ENCODE results near the gene AKNAD1.
A peak's percentile ranks its signal among the peaks of the same experiment; 100 is the strongest.
"Not testable (repeated sequence)": the region's sequence is repeated elsewhere in the genome, so short reads cannot be mapped to it uniquely, and the experiment has no call there.

Gene AKNAD1, protein sequence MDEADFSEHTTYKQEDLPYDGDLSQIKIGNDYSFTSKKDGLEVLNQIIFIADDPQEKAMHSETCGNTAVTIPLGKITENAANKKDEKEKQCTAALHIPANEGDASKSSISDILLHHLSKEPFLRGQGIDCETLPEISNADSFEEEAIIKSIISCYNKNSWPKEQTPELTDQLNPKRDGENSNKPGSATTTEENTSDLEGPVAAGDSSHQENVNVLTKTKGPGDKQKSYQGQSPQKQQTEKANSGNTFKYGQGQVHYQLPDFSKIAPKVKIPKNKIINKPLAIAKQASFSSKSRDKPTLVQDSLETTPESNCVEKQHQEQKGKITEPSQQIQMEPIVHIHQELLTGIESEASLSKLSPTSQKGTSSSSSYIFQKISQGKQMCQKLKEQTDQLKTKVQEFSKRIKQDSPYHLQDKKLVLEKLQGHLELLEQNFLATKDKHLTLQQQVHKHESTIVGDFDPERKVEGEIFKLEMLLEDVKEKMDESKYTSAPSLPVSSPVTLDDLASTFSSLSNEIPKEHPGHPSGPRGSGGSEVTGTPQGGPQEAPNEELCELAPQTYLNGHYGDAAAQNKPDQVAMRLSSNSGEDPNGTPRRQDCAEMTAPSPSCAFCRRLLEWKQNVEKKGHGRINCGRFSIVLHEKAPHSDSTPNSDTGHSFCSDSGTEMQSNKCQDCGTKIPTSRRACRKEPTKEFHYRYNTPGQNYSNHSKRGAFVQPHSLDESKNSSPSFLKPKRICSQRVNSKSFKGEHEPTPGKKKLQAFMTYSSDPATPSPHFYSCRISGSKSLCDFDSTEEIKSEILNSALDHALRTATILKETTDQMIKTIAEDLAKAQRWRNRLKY

GRCh38 chr1:108856994-108857393 lies at the start of gene AKNAD1:
Gene AKNAD1, minus strand, starts transcription at chr1:108857094. Its CDS starts 4,430 bp downstream, at chr1:108852664.
- DNase-seq (ENCODE audit: low read depth) = no peak

- no peak for DNase-seq (ENCODE audit: low read depth)
Measured at GRCh38 chr1:108901106-108901505, 44.2 kb upstream of the AKNAD1 start.

- DNase-seq (ENCODE audit: low read depth) = peak; percentile 16
Measured at GRCh38 chr1:108897865-108898720, 41.2 kb upstream of the AKNAD1 start.

GRCh38 chr1:108896146-108897145 lies 39.6 kb upstream of the AKNAD1 start:
- DNase-seq (ENCODE audit: low read depth) = no peak

GRCh38 chr1:108893141-108893530 lies 36.2 kb upstream of the AKNAD1 start:
- DNase-seq (ENCODE audit: low read depth) = no peak

DNA sequence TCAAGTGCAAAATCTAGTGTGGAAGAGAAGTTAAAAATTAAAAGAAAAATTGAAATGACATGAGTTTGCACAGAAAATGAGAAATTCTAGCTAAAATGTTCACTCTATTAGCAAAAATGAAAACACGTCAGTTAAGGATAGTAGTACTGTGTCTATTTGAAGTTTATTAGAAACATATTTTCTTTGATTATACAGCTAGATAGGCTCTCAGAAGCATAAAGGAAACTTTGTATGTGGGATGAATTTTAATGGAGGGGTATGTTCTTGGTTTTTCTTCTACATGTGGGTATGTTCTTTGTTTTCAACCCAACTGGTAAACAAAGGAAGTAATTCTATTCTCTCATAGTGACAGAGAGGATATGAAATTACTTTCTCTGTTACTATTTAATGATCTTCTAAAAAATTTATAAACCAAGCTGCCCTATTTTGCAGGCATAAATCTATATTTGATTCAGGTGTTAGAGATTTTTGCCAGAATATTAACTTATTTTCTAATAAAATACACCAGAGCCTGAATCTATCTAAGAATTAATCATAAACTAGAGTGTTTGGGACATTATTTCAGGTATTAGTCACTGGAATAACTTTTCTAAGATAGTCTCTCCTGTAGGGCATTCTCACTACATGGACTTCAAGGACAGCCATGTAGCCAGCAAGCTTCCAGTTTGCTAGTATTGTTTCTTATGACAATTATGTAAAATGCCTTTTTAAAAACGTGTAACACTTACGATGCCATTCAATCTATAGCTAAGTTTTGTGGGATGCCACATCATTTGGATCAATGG lies 35.7 kb upstream of the AKNAD1 start:
- DNase-seq (ENCODE audit: low read depth) = no peak

- DNase-seq (ENCODE audit: low read depth) = no peak
Measured at GRCh38 chr1:108889706-108890384, 33.0 kb upstream of the AKNAD1 start.

DNA sequence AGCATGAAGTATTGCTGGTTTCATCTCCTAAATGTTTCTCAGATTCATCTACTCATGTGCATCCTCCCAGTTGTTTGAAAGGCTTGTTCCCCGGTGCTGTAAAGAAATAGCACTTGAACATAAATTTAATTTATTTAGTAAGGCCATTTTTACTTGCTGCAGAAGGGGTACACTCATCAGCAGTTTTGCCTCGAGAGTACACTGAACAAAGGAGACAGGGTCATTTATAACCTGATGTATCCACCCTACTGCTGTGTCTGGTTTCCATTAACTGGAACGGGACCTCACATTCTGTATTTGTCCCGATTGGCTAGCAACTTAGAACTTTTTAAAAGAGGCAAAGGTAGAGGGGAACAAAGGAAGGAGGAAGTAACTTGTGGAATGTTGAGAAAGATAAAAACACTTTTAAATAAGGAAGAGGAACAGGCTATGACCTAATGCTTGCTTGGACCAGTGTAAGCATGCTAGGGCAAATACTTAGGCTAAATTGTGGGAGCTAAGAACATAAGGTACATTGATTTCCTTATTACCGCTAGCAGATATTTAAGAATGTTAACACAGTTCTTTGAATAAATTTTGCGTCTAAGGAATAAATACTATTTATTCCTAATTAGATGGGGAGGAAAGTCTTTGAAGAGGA lies 32.2 kb upstream of the AKNAD1 start:
- DNase-seq (ENCODE audit: low read depth) = not testable (repeated sequence)

GRCh38 chr1:108886292-108886691 lies 29.4 kb upstream of the AKNAD1 start:
- no peak for DNase-seq (ENCODE audit: low read depth)

- no peak for DNase-seq (ENCODE audit: low read depth)
Measured at GRCh38 chr1:108884968-108885367, 28.1 kb upstream of the AKNAD1 start.

- DNase-seq (ENCODE audit: low read depth) = no peak
Measured at GRCh38 chr1:108882837-108883236, 25.9 kb upstream of the AKNAD1 start.

- DNase-seq (ENCODE audit: low read depth) = no peak
Measured at GRCh38 chr1:108881369-108881768, 24.5 kb upstream of the AKNAD1 start.

GRCh38 chr1:108880850-108881249 lies 24.0 kb upstream of the AKNAD1 start:
- DNase-seq (ENCODE audit: low read depth) = no peak

DNA sequence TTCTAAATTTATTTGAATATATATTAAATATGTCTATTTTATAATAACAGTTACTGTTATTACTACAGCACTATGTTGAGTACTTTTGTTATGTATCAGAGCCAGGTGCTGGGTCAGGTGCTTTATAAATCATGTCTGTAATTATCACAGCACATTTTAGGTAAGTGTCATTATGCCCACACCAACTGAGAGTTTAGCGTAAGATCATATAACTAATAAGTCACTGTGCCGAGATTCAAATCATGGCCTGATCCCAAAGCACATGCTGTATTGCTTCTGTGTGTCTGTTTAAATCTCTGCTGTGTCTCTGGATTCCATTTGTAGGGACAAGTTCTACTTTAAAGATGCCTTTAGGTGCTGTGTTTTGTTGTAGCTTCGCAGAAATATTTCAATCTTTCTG lies 21.8 kb upstream of the AKNAD1 start:
- no peak for DNase-seq (ENCODE audit: low read depth)

DNA sequence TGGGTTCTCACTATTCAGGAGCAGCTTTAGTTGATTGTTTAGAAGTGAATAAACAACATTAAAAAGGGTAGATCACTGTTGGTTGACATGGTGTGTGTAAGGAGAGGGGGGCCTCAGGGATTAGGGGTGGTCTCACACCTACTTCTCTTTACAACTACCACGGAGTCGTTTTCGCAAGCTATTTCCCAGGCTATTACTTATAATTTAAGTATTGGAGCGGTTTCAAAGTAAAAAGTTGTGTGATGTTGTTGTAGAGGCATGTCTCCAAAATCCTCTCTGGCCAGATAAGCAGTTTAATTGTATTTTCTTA lies 21.2 kb upstream of the AKNAD1 start:
- DNase-seq (ENCODE audit: low read depth) = no peak

GRCh38 chr1:108877348-108878159 lies 20.7 kb upstream of the AKNAD1 start:
- DNase-seq (ENCODE audit: low read depth) = no peak

DNA sequence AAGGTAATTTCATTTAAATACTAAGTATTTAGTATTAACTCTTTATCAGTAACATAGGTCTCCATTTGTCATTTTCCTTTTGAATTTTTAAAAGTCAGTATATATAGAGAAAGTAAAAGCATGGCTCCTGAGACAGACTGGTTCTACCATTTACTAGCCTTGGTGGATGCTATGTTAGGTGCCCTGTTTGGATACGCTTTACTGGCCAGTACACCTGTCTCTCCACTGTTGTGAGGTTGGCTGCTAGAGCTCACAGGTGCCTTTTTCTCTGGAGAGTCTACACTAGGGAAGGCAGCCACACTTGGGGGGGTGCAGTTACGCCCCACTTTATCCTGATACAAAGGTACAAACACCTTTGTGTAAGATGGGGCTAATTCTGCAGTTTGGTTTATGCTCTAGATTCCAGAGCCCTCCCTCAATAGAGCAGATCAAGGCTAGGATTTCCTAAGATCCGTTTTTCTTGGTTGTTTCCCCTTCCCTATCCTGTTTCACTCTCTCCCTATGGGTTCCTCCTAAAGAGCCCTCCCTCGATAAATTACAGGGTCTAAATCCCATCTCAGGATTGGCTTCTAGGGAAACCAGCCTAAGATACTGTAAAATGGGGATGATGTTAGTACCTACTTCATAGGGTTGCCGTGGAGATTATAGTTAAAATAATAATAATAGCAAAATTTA lies 14.3 kb upstream of the AKNAD1 start:
- no peak for DNase-seq (ENCODE audit: low read depth)
